Stimulated activated CD4-positive, alpha-beta T cell treated with anti-CD3 and anti-CD28 coated beads, Interleukin-1b, Interleukin-23, amount 100 ng/mL, for 1 hour (primary cell): ENCODE data around the gene TADA1.
"Not testable (repeated sequence)": the region's sequence is repeated elsewhere in the genome, so short reads cannot be mapped to it uniquely, and the experiment has no call there.

Source experiments
- DNase-seq, 2 donors: peaks; one replicate each; pipeline ENCODE4 v3.0.0-alpha.2; 2020; ENCODE audit warnings: low read depth in 2 of 2

The TADA1 gene

DNA sequence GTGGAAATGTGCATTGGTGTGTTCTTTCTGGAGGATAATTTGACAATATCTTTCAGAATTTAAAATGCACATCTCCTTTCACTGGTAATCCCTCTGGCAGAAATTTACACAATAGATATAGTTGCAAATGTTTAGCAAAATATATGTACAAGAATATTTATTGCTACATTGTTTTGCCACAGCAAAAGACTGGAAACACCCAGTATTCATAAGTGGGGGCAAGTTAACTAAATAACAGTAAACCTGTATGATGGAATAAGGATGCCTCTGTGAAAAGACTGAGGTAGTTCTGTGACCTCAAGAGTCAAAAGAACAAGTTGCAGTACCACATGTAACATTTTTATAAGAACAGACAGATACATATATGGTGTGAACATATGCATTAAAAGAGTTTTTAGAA is 13.7 kb upstream of the TADA1 start:
- no peak for DNase-seq

DNA sequence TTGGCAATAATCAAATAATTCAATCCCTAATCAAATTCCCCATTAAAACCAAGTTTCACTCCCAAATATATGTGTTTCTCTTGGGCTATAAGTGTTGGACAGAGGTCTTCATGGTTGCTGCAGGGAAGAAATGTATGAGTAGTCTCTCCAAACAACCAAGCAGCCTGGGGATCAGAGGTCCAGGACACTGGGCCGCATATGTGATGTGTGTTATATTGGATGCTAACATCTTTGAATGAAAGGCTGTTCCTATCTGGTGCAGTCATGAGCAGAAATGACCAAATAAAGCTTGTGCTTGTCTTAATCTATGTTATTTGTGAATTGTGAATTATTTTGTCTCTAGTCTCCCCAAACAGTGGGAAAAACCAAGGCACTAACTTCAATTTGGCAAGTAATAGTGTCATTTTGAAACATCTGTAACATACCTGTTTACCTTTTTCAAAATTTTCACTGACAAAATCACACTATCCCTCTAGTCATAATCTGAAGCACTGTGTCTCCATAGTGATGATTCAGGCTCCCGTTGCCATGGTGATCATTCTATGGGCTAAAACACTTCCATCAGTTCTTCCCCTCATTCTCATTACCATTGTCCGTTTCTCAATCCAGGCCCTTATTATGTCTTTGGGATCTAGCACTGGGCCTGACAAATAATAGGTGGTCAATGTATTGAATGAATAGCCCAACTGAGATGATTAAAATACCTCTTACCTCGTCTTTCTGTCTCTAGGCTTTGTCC is 12.5 kb upstream of the TADA1 start:
- DNase-seq = no peak

GRCh38 chr1:166884971-166885370 is 8.9 kb upstream of the TADA1 start:
- DNase-seq = no peak

- DNase-seq = no peak
Measured at GRCh38 chr1:166884040-166884642, 8.1 kb upstream of the TADA1 start.

DNA sequence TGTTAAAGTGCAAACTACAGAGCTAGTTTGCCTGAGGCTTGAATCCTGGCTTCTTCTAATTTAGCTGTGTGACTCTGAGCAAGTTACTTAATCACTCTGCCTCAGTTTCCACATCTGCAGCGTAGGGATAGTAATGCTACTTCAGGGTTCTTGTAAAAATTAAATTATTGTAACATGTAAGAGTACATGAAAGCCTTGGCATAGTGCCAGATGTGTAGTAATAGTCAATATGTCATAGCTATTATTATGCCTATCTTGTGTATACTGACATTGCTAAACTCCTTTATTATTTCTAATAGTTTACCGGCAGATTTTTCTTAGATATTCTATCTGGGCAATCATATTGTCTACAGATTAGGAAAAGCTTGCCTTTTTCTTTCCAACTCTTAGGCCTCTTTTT is 6.8 kb upstream of the TADA1 start:
- no peak for DNase-seq

GRCh38 chr1:166878173-166878917 is 2.3 kb upstream of the TADA1 start:
- DNase-seq = not testable (repeated sequence)

- no peak for DNase-seq
Measured at GRCh38 chr1:166876540-166876838, 425 bp upstream of the TADA1 start.

GRCh38 chr1:166875302-166875733 is 746 bp downstream of the TADA1 start:
- DNase-seq = no peak

- DNase-seq = no peak
Measured at GRCh38 chr1:166874464-166874863, 1.6 kb downstream of the TADA1 start.

GRCh38 chr1:166870584-166870983 is 5.5 kb downstream of the TADA1 start:
- no peak for DNase-seq

DNA sequence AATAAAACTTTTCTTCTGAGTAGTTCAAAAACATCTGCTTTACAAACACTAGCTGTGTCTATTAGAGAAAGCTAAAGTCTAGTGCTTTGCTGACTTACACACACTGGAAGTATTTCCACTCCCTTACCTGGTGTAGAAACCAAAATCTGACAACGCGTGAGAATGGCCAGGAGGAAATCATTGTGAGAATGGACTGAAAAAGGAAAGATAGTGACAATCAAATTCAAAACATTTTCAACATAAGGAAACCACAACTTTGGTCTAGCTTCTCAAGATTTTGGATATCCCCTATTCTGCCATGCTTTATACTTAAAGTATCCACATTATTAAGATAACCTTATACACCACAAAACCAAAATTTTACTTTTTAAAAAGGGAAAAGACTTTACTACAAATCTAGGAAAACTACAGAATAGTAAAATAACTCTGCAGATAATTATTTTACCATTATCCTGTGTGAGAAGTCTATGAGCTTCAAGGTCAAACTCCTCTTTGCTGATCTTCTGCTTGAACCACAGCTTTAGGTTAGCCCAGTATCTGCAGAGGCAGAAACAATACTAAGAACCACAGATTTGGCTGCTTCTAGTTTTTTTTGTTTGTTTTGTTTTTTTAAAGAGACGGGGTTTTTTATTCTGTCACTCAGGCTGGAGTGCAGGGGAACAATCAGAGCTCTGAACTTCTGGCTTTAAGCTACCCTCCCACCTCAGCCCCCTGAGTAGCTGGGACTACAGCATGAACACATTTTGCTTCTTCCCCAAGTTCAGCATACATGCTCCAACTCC is 6.6 kb downstream of the TADA1 start:
- no peak for DNase-seq

GRCh38 chr1:166868639-166869038 is 7.4 kb downstream of the TADA1 start:
- DNase-seq = no peak

DNA sequence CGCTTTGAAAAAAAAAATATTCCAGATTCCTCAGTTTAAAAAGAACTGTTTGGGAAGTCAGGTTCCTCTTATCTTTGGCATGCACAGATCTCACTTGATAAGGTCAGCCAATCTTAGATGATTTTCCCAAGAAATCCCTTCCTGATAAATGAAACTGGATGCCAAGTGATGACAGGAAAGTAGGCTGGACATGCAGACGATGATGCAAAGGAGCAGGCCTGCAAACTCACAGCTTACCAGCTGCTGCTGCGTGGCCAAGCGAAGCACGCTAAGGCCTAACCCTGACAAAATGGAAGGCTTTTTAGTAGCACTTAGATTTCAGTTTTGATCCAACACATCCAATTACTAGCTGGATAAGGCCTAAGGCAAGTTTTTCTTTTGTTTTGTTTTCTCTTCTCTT is 10.1 kb downstream of the TADA1 start:
- no peak for DNase-seq

DNA sequence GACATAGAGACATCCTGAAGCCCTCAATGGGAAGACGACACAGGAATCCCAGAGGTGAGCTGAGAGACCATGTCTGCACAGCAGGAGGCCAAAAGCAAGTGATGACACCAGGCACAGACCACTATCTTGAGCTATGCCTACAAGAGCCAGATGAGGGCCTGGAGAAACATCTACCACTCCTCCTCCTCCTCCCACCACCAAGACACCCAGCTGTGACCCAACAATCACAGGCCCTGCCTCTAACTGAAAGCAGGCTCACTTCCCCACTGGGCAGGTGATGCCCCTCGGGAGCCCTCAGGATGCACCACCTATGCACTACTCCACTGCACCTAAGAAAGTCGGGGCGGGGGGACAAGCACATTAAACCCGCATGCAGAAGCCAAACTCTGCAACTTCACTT is 16.5 kb downstream of the TADA1 start:
- DNase-seq = no peak

GRCh38 chr1:166858726-166859419 is 17.2 kb downstream of the TADA1 start:
- no peak for DNase-seq

- no peak for DNase-seq
Measured at GRCh38 chr1:166857995-166858394, 18.1 kb downstream of the TADA1 start.

DNA sequence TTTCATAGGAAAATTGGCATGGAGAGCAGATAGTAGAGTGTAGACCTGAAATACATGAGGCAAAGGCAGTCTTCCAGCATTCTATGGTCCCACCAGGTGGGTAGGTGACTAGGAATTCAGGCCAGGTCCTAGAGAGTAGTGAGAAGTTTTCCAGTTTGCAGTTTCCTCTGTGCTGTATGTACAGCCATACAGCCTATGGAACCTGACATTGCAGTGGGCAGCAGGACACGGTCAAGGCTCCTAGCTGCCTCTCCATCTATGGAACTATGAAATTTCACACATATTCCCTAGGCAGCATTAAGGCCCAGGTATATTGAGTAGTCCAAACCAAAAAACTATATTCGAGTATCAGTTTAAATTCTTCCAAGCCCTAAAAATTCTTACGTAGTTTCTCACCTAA is 20.5 kb downstream of the TADA1 start:
- DNase-seq = no peak

GRCh38 chr1:166852918-166853317 is 23.1 kb downstream of the TADA1 start:
- DNase-seq = no peak

- no peak for DNase-seq
Measured at GRCh38 chr1:166849135-166849534, 26.9 kb downstream of the TADA1 start.

GRCh38 chr1:166848193-166848592 is 27.9 kb downstream of the TADA1 start:
- no peak for DNase-seq

GRCh38 chr1:166844791-166845190 is 31.3 kb downstream of the TADA1 start:
- no peak for DNase-seq
